ENCODE results near the gene SETD7.

DNA sequence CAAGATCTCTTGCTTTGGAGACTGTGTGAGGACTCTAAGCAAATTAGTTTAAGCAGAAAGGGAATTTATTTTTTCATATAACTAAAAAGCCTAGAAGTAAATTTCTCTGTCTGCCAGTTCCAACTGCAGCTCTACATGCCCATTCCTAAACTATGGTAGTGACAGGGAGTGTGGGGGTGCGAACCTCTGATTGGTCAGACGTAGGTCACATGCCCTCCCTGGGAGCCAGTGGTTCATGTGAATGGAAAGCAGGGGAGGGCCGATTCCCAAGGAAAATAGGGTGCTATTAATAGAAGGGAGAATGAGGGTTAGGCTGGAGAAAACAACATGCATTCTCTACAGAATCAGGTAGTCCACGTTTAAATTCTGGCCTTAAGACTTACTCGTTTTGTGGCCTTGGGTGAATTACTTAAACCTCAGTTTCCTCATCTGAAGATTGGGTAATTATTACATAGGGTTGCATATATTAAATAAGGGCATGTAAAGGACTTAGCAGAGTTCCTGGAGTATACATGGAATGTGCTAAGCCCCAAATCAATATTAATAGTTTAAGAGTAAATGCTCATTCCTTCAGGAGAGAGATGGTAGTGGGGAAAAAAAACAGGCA is 94.9 kb downstream of the SETD7 start:
- TF ChIP-seq CTCF (IDR thresholded peaks at IDR 0.05) (no peak), POLR2A (IDR thresholded peaks at IDR 0.05) (no peak)
